Subcutaneous adipose tissue (tissue), 4 donors: ENCODE data around the gene UCN2. TPM values are rescaled to one million over a fixed set of nuclear protein-coding genes. Genes with fewer than 3 reads are reported as not detected.

Source experiments
- total RNA-seq, 4 donors: library from RNA; depleted of rRNA; stranded (reverse); fragments of >200 nt; gene quantifications; one replicate each; pipeline ENCODE4 v1.1.0, GENCODE V29; 2016
- TF ChIP-seq, protein P1 (sequence below): fragments of 450-650 bp; IDR thresholded peaks from one replicate; pipeline ENCODE4 v1.5.1; 2016; ENCODE audit warnings: low read depth, mild to moderate bottlenecking, control low read depth, antibody characterized with exemption, moderate library complexity

The UCN2 gene
- total RNA-seq, 4 donors from 2014 or later: not detected

DNA sequence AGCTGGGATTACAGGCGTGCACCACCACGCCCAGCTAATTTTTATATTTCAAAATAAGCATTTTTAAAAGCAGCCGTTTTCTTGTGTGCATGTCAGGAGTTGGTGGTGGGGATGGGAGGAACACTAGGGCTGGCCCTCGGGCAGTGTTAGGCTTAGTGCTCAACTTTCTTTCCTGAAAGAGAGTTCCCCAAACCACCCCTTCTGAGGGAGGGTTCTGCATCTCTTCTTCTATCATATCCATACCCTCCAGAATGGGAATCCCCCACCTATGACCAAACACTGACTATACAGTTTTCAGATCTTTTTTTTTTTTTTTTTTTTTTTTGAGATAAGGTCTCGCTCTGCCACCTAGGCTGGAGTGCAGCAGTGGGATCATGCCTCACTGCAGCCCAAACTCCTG lies 19.4 kb downstream of the UCN2 start:
- TF ChIP-seq, protein P1, sequence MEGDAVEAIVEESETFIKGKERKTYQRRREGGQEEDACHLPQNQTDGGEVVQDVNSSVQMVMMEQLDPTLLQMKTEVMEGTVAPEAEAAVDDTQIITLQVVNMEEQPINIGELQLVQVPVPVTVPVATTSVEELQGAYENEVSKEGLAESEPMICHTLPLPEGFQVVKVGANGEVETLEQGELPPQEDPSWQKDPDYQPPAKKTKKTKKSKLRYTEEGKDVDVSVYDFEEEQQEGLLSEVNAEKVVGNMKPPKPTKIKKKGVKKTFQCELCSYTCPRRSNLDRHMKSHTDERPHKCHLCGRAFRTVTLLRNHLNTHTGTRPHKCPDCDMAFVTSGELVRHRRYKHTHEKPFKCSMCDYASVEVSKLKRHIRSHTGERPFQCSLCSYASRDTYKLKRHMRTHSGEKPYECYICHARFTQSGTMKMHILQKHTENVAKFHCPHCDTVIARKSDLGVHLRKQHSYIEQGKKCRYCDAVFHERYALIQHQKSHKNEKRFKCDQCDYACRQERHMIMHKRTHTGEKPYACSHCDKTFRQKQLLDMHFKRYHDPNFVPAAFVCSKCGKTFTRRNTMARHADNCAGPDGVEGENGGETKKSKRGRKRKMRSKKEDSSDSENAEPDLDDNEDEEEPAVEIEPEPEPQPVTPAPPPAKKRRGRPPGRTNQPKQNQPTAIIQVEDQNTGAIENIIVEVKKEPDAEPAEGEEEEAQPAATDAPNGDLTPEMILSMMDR: no peak

DNA sequence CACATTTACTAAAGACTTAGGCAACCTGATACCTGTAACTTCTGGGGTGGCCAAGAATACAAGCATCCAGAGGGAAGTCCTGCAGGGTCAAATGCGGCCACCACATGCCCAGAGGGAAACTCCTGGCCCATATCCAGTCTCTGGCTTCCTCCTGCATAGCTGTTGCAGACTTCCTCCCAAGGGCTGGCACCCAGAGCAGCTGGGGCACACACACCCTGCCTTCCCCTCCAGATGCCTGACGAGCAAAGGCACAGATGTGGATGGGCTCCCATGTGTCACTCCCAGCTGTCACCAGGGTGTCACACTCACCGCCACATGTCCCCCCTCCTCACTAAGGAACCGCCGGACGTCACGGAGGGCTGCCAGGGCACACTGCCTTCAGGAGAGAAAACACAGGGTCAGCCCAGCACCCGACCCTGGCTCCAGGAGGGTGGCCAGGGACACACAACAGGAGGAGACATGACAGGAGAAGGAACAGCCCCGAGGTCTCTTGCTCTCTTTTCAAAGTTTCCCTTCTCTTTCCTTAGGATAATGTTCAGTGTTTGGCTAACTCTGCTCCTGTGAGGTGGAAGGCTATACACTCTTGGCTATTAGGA lies 20.2 kb downstream of the UCN2 start:
- TF ChIP-seq, protein P1: no peak

DNA sequence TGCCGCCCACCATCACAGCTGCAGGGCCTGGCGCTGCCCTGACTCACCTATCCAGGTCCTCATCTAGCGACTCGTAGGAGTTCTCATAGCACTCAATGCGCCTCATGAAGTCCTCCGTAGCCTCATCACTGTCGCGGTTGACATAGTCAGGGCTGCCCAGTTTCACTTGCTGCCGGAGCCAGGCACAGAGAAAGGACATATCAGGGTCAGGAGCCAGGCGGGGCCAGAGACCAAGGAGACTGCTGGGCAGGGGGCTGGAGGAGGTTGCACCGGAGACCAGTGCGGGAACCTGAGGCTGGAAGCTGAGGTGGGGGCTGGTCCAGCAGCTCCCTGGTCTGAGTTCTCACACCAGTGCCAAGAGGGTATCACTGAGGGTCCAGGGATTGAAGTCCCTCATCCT lies 25.1 kb downstream of the UCN2 start:
- TF ChIP-seq, protein P1: no peak

DNA sequence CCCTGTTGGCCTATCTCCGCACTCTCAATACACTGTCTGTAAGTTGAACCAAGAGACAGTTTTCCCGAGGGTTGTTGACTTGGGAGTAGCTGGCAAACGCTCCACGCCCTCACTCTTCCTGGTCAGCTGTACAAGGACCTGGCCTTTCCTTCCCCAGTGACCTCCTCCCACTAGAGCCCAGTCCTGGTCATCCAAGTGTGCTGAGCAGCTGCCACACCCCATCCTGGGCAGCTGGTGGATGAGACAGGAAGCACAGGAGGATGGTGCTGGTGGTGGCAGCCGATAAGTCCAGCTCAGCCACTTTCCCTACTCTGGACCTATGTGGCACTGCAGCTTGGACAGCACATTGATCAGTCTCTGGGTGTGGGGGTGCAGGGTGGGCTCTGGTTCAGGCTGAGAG lies 26.8 kb downstream of the UCN2 start:
- TF ChIP-seq, protein P1: no peak

DNA sequence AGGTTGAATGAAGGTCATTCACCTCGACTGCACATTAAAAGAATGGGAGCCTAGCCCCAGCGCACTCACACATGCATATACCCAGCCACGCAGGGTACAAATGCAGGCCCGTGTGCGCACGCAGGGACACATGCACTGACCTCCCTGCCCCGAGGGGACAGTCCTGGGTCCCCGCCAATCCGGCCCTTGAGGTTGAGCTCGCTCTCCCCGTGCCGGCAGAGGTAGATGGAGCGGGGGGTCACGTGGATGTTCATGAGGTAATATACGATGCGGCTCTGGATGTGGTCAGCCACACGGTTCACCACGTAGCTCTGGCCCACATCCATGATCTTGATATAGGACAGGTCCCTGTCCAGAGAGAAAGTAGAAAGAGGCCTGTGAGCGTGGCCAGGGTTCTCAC lies 27.5 kb downstream of the UCN2 start:
- TF ChIP-seq, protein P1: no peak

DNA sequence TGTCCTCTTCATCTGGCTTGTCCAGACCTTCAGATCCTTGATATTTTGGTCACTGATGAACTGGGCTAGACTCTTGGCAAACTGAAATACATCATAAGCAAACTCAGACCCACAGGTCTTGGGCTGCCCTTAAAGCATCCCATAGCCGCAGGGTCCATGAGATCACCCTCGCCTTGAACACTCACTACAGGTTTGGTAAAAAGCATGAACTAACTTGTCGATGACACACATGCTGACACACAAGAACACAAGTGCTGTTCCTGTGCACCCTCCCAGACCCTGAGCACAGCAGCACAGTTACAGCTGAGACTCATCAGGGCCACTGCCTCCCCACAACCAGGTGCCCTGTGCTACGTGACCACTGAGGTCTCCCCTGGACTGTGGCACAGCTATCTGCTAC lies 28.0 kb downstream of the UCN2 start:
- TF ChIP-seq, protein P1: no peak

DNA sequence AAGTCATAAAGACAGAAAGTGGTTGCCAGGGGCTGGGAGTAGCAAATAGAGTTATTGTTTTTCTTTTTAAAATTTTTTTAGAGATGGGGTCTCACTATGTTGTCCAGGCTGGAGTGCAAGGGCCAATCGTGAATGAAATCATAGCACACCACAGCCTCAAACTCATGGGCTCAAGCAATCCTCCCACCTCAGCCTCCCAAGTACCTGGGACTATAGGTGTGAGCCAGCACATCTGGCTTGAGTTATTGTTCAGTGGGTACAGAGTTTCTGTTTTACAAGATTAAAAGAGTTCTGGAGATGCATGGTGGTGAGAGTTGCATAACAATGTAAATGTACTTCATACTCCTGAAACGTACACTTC lies 30.6 kb downstream of the UCN2 start:
- TF ChIP-seq, protein P1: no peak
